Glutamatergic neuron (in vitro differentiated cells): ENCODE data around the gene ZP4. TPM values are rescaled to one million over a fixed set of nuclear protein-coding genes. Genes with fewer than 3 reads are reported as not detected.

Experiments used
- DNase-seq: peaks from one replicate; pipeline ENCODE4 v3.0.0; 2022
- H3K27ac Mint-ChIP-seq: one replicate; pipeline ENCODE4 v1.8.0; 2020; ENCODE audit warnings: mild to moderate bottlenecking, mixed read lengths, inconsistent platforms; ENCODE audit not compliant: unreplicated experiment
- H3K27me3 Mint-ChIP-seq: one replicate; pipeline ENCODE4 v1.8.0; 2020; ENCODE audit warnings: mild to moderate bottlenecking, moderate library complexity, mixed read lengths, inconsistent platforms; ENCODE audit not compliant: unreplicated experiment
- H3K36me3 Mint-ChIP-seq: one replicate; pipeline ENCODE4 v1.8.0; 2020; ENCODE audit warnings: mild to moderate bottlenecking, mixed read lengths, inconsistent platforms; ENCODE audit not compliant: unreplicated experiment
- H3K4me1 Mint-ChIP-seq: one replicate; pipeline ENCODE4 v1.8.0; 2020; ENCODE audit warnings: mild to moderate bottlenecking, low read depth, mixed read lengths, inconsistent platforms; ENCODE audit not compliant: unreplicated experiment
- H3K4me3 Mint-ChIP-seq: one replicate; pipeline ENCODE4 v1.8.0; 2020; ENCODE audit warnings: mild to moderate bottlenecking, mixed read lengths, inconsistent platforms; ENCODE audit not compliant: unreplicated experiment
- H3K9me3 Mint-ChIP-seq: one replicate; pipeline ENCODE4 v1.8.0; 2020; ENCODE audit warnings: mild to moderate bottlenecking, moderate library complexity, mixed read lengths, inconsistent platforms; ENCODE audit not compliant: unreplicated experiment
- total RNA-seq: library from RNA; stranded (reverse); fragmentation: NEBNext Ultra II Directional; extraction: Animal tissue kit (Norgen Biotek cat#: 25700); gene quantifications from one replicate; pipeline ENCODE4 v1.2.1, GENCODE V29; 2021; ENCODE audit not compliant: unreplicated experiment
- TF ChIP-seq, protein P1 (sequence below): fragments of 200-600 bp; sonication (generic); IDR thresholded peaks from one replicate; pipeline ENCODE4 v1.5.0; 2021; ENCODE audit not compliant: partially characterized antibody, unreplicated experiment

Gene ZP4
- total RNA-seq, 1 donor from 2014 or later: not detected

DNA sequence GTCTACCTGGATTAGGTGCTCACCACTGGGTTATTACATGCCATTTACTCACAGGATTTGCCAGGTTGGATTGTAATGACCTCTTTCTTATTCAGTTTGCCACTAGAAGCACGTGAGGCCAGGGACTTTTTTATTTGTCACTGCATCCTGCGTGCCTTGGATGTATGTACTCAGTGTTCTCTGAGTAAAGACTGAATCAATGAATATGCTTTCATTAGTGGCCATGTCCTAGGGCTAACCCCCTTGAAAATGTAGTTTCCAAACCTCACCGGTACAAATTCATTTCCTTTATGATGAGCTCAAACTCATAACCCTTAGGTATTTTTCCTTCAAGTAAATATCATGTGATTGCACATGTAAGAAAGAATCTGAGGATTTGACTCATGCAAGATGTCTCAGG lies 1.3 kb upstream of the ZP4 start:
- DNase-seq: no peak

GRCh38 chr1:237891266-237891665 lies 544 bp upstream of the ZP4 start:
- no peak overlapping the region for H3K4me3 Mint-ChIP-seq
- no peaks in the 10 kb centered on the region for H3K36me3 Mint-ChIP-seq
- no peaks in the 10 kb centered on the region for H3K4me1 Mint-ChIP-seq
- H3K27ac Mint-ChIP-seq: no peak overlapping the region
- TF ChIP-seq, protein P1, sequence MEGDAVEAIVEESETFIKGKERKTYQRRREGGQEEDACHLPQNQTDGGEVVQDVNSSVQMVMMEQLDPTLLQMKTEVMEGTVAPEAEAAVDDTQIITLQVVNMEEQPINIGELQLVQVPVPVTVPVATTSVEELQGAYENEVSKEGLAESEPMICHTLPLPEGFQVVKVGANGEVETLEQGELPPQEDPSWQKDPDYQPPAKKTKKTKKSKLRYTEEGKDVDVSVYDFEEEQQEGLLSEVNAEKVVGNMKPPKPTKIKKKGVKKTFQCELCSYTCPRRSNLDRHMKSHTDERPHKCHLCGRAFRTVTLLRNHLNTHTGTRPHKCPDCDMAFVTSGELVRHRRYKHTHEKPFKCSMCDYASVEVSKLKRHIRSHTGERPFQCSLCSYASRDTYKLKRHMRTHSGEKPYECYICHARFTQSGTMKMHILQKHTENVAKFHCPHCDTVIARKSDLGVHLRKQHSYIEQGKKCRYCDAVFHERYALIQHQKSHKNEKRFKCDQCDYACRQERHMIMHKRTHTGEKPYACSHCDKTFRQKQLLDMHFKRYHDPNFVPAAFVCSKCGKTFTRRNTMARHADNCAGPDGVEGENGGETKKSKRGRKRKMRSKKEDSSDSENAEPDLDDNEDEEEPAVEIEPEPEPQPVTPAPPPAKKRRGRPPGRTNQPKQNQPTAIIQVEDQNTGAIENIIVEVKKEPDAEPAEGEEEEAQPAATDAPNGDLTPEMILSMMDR: no peak
- DNase-seq: no peak
- no peaks in the 10 kb centered on the region for H3K9me3 Mint-ChIP-seq
- no peaks in the 10 kb centered on the region for H3K27me3 Mint-ChIP-seq

More for the DNA sequence above, 1.3 kb upstream of the ZP4 start:
- no peaks in the 10 kb centered on the region for H3K36me3 Mint-ChIP-seq
- H3K27ac Mint-ChIP-seq: no peak overlapping the region
- H3K27me3 Mint-ChIP-seq: no peaks in the 10 kb centered on the region
- no peaks in the 10 kb centered on the region for H3K9me3 Mint-ChIP-seq
- H3K4me3 Mint-ChIP-seq: no peak overlapping the region
- H3K4me1 Mint-ChIP-seq: no peaks in the 10 kb centered on the region
- TF ChIP-seq, protein P1: no peak

- Mint-ChIP-seq H3K4me1 (no peaks in the 10 kb centered on the region), H3K27ac (no peak overlapping the region), H3K36me3 (no peaks in the 10 kb centered on the region), H3K9me3 (no peaks in the 10 kb centered on the region), H3K27me3 (no peaks in the 10 kb centered on the region), H3K4me3 (no peak overlapping the region)
- TF ChIP-seq, protein P1: no peak
- DNase-seq: no peak
These were observed 306 bp downstream of the ZP4 start for GRCh38 chr1:237890416-237890815.

DNA sequence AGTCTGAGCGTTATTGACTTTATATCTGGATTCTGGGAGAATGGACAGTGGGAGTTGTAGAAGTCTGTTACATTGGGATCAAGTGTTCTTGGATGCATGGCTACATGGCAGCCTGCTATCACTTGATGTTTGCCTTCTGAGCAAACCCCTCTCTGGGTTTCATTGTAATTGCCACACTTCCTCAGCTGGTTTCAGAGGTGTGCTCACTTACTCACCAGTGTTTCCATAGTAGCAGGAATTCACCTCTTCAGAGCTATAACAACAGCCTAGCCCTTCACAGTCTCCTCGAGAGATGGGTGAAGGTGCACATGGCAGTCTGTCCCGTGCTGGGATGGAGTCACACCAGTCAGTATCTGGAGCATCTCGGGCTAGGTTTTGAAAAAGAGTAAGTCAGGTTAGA lies 2.6 kb downstream of the ZP4 start:
- TF ChIP-seq, protein P1: no peak
- Mint-ChIP-seq H3K27ac (no peak overlapping the region), H3K4me3 (no peak overlapping the region), H3K27me3 (no peaks in the 10 kb centered on the region), H3K9me3 (no peaks in the 10 kb centered on the region), H3K36me3 (no peaks in the 10 kb centered on the region), H3K4me1 (no peaks in the 10 kb centered on the region)
- no peak for DNase-seq

GRCh38 chr1:237887542-237887941 lies 3.2 kb downstream of the ZP4 start:
- DNase-seq: no peak
- no peaks in the 10 kb centered on the region for H3K4me1 Mint-ChIP-seq
- H3K36me3 Mint-ChIP-seq: no peaks in the 10 kb centered on the region
- no peak overlapping the region for H3K4me3 Mint-ChIP-seq
- TF ChIP-seq, protein P1: no peak
- no peaks in the 10 kb centered on the region for H3K9me3 Mint-ChIP-seq
- no peaks in the 10 kb centered on the region for H3K27me3 Mint-ChIP-seq
- no peak overlapping the region for H3K27ac Mint-ChIP-seq
